Superior temporal gyrus (tissue), 1 donor: ENCODE data around the gene ALKBH6.
A peak's percentile ranks its signal among the peaks of the same experiment; 100 is the strongest.
"Not testable (repeated sequence)": the region's sequence is repeated elsewhere in the genome, so short reads cannot be mapped to it uniquely, and the experiment has no call there.

Source experiments
- DNase-seq: peaks from one replicate; pipeline ENCODE4 v3.0.0-alpha.2; 2016; ENCODE audit errors: extremely low spot score

ALKBH6 gene

GRCh38 chr19:36014012-36014924 lies at the start of gene ALKBH6:
Gene ALKBH6 (minus strand): TSS chr19:36014213. CDS start chr19:36013397, 816 bp downstream.
- peak; percentile 99 for DNase-seq

- DNase-seq, result no peak
Measured at GRCh38 chr19:36061367-36061766, 47.4 kb upstream of the ALKBH6 start.

GRCh38 chr19:36060430-36060829 lies 46.4 kb upstream of the ALKBH6 start:
- DNase-seq, result peak; percentile 87

GRCh38 chr19:36059180-36059910 lies 45.3 kb upstream of the ALKBH6 start:
- DNase-seq, result no peak

GRCh38 chr19:36058481-36059179 lies 44.6 kb upstream of the ALKBH6 start:
- no peak for DNase-seq

GRCh38 chr19:36054733-36055686 lies 41.0 kb upstream of the ALKBH6 start, which contains the start of gene WDR62:
Gene WDR62 (plus strand): TSS chr19:36054897. CDS start chr19:36054972, 75 bp downstream.
- DNase-seq, result no peak

GRCh38 chr19:36054119-36054732 lies 40.2 kb upstream of the ALKBH6 start, which contains the start of gene THAP8:
Gene THAP8 (minus strand): TSS chr19:36054285. CDS start chr19:36054217, 68 bp downstream.
- peak; percentile 100 for DNase-seq

GRCh38 chr19:36051637-36052036 lies 37.6 kb upstream of the ALKBH6 start:
- DNase-seq, result no peak

GRCh38 chr19:36051236-36051635 lies 37.2 kb upstream of the ALKBH6 start:
- DNase-seq, result no peak

GRCh38 chr19:36049080-36049698 lies 35.2 kb upstream of the ALKBH6 start:
- no peak for DNase-seq

GRCh38 chr19:36047835-36048234 lies 33.8 kb upstream of the ALKBH6 start:
- no peak for DNase-seq

GRCh38 chr19:36046443-36047050 lies 32.5 kb upstream of the ALKBH6 start:
- no peak for DNase-seq

- DNase-seq, result peak; percentile 51
Measured at GRCh38 chr19:36043952-36044351, 29.9 kb upstream of the ALKBH6 start.

GRCh38 chr19:36041831-36042230 lies 27.8 kb upstream of the ALKBH6 start:
- DNase-seq, result no peak

- not testable (repeated sequence) for DNase-seq
Measured at GRCh38 chr19:36041092-36041491, 27.1 kb upstream of the ALKBH6 start.

- no peak for DNase-seq
Measured at GRCh38 chr19:36040495-36040894, 26.5 kb upstream of the ALKBH6 start.

GRCh38 chr19:36032251-36033104 lies 18.5 kb upstream of the ALKBH6 start, which contains the start of gene CLIP3:
Gene CLIP3 (minus strand): TSS chr19:36032873. CDS start chr19:36032357, 516 bp downstream.
- peak; percentile 84 for DNase-seq

- no peak for DNase-seq
Measured at GRCh38 chr19:36031308-36031707, 17.3 kb upstream of the ALKBH6 start.
